Adrenal gland (tissue), 5 donors: Measurements from ENCODE around the gene HENMT1.

Experiments
- CTCF ChIP-seq, 6 experiments: fragments of 450-650 bp in 4 of 6; fragments of 200-600 bp in 2 of 6; sonication (generic) in 1 of 6; IDR thresholded peaks; 1 replicate in 5 of 6; 2 replicates in 1 of 6; pipeline versions ENCODE4 v1.5.1 to v1.8.0; 2016 to 2021; ENCODE audit warnings: antibody characterized with exemption in 6 of 6, mild to moderate bottlenecking in 2 of 6, moderate library complexity in 1 of 6
- POLR2A ChIP-seq, 2 donors: fragments of 450-650 bp; IDR thresholded peaks; one replicate each; pipeline ENCODE4 v1.6.1; 2017; ENCODE audit warnings: antibody characterized with exemption in 2 of 2, mild to moderate bottlenecking in 2 of 2, moderate library complexity in 1 of 2
- donor health status: DM: no; HTN: no; CAD: no.

DNA sequence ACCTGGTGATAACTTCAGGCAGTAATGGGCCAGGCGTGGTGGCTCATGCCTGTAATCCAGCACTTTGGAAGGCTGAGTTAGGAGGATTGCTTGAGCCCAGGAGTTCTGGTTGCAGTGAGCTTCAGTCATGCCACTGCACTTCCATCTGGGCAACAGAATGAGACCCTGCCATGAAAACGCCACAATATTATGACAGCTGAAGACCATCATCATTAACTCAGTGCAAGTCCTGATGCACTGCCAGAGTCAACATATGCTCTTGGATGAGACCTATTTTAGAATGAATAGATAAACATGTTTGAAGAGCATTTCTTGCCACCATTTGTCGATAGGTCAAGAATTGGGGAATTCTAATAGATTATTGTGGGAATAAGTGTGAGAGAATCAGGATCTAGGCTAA is 26.4 kb downstream of the HENMT1 start:
- TF ChIP-seq CTCF (IDR thresholded peaks at IDR 0.05) (no peak), POLR2A (IDR thresholded peaks at IDR 0.05) (no peak)
